Stimulated activated CD8-positive, alpha-beta memory T cell treated with anti-CD3 and anti-CD28 coated beads, Interleukin-15, amount 100 ng/mL, for 1 hour (primary cell): ENCODE measurements around the gene KIFC1.
A peak's percentile ranks its signal among the peaks of the same experiment; 100 is the strongest.

ENCODE experiments used
- DNase-seq: peaks from one replicate; pipeline ENCODE4 v3.0.0-alpha.2; 2020; ENCODE audit warnings: low read depth

Gene KIFC1

DNA sequence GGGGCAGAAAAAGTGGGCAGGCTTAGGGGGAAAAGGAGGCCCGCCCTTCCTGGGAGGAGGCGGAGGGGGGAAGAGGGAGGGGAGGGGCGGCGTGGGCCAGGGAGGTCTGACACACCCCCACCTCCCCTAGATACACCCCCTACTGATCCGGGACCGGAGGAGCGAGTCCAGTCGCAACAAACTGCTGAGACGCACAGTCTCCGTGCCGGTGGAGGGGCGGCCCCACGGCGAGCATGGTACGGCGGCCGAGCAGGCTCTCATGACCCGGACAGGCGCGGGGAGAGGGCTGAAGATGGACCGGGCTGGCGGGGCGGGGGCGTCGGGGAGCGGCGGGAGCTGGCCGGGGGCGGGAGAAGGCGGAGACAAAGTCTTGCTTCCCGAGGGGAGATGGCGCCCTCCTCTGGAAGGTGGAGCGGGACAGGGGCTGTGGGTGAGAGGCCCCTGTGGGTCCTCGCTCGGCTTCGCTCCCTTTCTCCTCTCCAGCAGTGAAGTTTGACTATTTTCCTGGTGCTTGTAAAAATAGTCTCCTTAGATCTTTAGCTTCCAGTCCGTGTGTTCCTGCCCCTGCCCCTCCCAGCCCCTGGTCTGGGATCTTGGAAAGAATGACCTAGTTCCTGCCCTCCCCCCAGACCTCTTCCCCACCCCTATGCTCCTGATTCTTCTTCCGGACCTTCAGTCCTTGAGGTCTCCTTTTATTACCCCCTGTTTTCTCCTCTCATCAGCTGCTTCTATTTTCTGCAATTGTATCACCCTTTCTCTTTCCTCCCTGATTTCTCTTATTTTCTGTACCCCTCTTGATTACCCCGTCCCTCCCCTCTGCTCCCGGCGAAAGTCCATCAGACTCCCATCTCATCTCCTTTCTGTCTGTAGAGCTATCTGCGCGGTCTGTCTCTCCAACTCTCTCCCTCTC lies 34.3 kb downstream of the KIFC1 start:
- DNase-seq = peak; percentile 66

GRCh38 chr6:33426590-33427511 lies 35.2 kb downstream of the KIFC1 start:
- DNase-seq = no peak

DNA sequence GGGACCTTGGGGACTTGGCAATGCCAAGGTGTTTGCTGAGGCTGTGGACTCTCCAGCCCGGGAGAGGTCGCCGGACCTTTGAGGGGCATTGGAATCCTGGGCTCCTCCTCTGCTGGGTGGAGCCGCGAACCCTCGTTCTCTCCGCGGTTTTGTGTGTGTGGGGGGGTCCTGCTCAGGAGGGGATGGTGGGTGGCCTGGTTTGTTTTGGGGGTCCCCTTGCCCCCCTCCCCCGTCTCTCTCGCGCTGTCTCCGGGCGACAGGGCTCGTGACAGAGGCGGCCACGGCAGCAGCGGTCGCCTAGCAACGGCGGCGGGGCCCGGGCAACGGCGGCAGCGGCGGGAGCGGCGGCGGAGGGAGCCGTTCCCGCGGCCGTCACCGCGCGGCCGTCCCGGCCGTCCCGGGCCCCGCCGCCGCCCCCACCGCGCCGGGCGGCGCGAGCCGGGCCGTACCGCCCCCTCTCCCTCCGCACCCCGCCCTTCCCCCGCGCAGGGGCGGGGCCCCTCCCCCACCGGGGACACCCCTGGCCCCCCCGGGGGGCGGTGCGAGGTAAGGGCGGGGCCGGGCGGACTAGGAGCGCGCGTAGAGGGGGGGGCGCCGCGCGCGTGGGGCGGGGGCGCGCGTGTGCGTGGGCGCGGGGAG lies 36.1 kb downstream of the KIFC1 start:
- DNase-seq = no peak

DNA sequence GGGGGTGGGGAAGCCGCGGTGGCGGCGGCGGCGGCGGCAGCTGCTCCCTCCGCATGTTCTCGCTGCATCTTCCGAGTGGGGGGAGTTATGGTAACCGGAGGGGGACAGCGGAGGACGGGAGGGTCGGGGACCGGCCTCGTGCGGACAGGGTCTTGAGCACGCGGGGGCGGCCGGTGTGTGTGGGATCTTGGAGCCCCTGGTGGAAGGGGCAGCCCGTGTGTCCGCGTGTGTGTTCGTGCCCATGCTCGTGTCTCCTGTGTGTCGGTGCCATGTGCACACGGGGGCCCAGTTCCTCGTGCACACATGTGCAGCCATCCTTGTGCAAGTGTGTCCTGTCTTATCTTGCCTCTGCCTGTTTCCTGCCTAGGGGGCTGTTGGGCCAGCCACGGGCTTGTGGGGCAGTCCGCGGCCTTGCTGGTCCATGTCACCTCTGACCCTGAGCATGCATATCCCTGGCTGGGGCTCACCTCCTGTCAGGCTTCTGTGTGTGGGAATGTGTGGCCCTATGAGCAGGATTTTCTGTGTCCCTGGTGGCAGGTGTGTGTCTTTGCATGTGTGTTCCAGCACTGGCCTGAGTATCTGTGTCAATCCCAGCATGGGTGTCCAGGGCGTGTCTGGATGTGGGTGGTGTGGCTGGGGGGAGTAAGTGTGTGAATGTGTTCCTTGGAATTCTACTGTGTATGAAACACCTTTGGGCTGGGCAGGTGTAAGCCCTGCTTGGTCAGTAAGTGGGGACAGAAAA lies 36.8 kb downstream of the KIFC1 start:
- no peak for DNase-seq

DNA sequence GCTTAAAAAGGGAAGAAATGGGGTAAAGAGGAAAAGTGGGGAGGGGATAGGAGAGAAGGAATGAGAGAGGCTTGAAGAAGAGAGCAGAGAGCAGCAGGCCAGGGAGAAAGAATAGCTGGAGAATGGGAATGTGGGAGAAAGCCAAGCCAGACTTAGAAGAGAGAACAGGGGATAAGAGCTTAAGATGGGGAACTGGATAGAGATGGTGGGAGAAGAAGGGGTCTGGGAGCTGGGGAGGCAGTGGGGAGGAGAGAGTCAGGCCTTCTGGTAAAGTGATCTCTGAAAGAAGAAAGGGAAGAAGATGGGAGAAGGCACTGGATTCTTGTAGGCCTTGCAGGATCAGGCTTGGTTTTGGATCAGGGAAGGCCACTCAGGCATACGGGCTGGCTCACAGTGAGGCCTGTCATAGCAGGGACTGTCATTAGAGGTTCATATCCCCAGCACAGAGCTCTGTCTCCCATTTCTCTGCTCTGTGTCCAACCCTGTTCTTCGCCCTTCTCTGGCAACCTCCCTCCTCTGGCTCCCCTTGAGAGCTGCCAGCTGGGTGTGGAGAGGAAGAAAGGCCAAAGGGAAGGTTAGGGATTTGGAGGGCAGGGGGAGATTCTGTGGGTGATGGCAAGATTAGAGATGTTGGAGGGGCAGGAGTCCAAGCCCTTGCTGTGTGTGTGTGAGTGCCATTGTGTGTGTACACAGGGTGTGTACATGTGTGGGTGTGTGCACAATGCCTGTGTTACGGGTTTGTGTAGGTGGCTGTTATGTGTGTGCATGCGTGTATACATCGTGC lies 37.5 kb downstream of the KIFC1 start:
- DNase-seq = no peak

- no peak for DNase-seq
These were observed 38.1 kb downstream of the KIFC1 start for GRCh38 chr6:33429750-33430052.

DNA sequence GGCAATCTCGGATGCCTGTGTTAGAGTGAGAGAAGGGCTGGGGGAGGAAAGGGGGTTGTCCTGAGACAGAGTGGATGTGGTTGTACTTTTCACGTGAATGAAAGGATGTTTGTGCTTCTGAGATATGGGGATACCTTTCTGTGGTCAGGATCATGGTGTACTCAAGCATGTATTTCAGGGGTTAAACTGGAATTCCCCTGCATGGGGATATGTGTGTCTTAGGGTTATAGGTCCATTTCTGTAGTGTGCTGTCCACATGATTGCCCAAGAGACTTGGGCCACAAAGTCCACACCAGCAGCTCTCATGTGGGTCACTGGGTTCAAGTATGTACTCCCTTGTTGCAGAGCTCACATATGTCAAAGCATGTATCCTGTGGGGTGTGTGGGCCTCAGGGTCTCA lies 38.7 kb downstream of the KIFC1 start:
- no peak for DNase-seq

- DNase-seq = peak; percentile 69
These were observed 39.6 kb downstream of the KIFC1 start for GRCh38 chr6:33430991-33431879.

DNA sequence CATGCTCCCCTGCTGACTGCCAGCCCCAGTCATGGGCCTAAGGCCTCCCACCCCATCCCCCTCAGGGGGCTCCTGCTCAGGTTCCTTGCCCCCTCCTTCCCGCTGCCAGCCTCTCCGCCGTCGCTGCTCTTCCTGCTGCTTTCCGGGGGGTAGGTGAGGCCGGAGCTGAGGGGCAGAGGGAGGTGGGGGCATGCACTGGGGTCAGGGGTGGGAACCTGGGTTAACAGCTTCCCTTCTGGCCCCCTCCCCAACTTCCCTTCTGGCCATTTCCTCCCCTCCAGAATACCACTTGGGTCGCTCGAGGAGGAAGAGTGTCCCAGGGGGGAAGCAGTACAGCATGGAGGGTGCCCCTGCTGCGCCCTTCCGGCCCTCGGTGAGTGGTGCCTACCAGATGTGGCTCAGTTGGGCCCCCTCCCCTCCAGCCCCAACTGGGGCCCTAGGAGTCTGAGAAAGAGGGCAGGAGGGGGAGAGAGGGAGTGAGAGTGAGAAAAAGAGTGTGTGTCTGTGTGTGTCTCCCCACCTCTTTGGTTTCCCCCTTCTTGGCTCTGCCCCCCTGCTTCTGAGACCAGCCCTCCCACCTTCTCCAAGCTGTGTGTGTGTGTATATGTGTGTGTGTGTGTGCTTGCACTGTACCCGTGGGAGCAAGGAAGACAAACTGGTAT lies 40.4 kb downstream of the KIFC1 start:
- DNase-seq = no peak

- DNase-seq = no peak
These were observed 40.9 kb downstream of the KIFC1 start for GRCh38 chr6:33432546-33432945.

DNA sequence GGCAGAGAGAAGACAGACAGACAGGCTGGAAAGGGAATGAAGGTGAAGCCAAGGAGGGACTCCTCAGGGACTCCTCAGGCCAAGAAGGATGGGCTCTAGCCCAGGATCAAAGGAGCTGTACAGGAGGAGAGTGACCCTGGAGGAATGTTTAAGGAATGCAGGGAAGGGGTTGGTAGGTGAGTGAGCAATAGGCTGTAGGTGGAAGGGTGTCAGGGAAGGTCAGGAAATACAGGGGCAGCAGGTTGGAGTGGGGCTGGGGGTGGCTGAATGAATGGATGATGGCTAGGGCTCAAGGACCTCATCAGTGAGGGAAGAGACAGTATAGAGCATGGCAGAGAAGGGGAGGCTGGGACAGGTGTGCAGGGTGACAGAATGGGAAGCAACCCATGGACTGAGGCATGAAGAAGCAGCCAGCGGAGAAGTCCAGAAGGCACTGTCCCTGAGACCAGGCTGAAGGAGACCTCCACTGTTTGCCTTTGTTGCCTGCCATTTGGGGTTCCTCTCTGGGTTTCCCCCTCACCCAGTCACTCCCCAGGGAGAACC lies 41.4 kb downstream of the KIFC1 start:
- no peak for DNase-seq

DNA sequence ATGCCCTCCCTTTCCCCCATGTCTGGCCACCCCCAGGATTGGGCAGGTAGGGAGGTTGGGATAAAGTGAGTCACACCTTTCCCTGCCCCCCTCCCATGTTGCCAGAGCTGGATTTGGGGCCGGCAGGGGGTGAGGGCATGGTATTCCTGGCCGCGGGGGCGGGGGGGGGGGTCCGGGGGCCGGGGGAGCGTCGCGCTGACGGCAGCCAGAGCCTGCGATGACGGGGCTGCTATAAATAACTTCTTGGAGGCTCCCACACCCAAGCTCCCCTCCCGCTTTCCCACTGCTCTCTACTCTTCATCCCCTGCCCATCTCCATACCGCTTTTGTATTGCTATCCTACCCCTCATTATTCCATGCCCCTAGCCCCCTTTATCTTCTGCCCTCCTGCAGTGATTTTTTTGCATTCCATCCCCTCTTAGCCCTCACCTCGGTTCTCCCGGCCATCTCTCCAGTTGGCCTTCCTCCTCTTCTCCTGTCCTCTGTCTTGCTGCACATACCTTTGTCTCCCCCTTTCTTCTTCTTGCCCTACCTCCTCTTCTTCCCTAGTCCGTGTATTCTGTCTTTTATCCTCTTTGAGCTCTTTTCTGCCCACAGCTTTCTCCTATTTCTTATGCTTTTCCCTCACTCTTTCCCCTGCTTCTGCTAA lies 42.0 kb downstream of the KIFC1 start:
- DNase-seq = no peak

GRCh38 chr6:33434961-33435360 lies 43.3 kb downstream of the KIFC1 start:
- no peak for DNase-seq

DNA sequence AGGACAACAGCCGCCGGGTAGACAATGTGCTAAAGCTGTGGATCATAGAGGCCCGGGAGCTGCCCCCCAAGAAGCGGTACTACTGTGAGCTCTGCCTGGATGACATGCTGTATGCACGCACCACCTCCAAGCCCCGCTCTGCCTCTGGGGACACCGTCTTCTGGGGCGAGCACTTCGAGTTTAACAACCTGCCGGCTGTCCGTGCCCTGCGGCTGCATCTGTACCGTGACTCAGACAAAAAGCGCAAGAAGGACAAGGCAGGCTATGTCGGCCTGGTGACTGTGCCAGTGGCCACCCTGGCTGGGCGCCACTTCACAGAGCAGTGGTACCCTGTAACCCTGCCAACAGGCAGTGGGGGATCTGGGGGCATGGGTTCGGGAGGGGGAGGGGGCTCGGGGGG lies 46.0 kb downstream of the KIFC1 start:
- DNase-seq = no peak

DNA sequence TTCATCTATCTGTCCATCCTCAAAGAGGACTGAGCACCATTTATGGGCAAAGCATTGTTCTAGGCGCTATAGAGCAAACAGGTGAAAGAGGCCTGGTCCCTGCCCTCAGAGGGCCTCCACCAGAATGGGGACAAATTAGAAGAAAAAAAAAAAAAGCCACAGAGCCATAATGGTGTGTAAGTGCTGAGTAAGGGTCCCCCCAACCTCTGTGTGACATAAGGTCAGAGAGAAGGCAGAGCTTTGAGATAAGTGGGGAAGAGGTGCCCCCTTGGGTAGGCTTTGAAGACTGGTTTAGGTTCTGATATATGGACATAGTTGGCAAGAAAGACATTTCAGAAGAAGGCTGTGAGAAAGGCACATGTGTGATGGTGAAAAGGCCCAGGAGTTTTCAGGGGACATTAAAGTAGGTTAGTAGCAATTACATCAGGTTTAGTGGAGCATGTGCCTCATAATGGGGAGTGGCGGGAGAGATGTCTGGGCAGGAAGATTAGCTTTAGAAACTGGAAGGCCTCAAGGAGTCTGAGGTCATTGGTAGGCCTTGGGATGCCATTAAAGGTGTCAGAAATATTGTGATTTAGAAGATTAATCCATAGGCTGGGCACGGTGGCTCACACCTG lies 47.5 kb downstream of the KIFC1 start:
- no peak for DNase-seq

- no peak for DNase-seq
These were observed 48.5 kb downstream of the KIFC1 start for GRCh38 chr6:33439956-33440648.

DNA sequence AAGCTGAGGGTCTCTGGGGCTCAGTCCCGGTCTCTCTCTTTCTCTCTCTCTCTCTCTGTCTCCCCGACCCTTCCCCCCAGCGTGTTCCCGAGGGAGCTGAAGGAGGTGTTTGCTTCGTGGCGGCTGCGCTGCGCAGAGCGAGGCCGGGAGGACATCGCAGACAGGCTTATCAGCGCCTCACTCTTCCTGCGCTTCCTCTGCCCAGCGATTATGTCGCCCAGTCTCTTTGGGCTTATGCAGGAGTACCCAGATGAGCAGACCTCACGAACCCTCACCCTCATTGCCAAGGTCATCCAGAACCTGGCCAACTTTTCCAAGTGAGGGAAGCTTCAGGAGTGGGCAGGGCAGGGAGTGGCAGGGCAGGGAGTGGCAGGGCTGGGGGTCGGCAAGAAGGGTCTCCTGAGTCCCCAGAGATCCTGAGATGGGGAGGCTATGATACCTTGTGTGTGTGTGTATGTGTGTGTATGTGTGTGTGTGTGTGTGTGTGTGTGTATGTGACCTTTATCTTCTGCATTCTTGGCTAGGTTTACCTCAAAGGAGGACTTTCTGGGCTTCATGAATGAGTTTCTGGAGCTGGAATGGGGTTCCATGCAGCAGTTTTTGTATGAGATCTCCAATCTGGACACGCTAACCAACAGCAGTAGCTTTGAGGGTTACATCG lies 49.2 kb downstream of the KIFC1 start:
- no peak for DNase-seq
